Fibroblast of the conjunctiva (primary cell): ENCODE data around the gene ZNF692.

Source experiments
- DNase-seq: peaks from one replicate; pipeline ENCODE4 v3.0.0-alpha.2; 2010; ENCODE audit warnings: low read depth

ZNF692 gene

GRCh38 chr1:248824701-248825100 is 34.2 kb downstream of the ZNF692 start:
- DNase-seq = no peak

GRCh38 chr1:248824301-248824700 is 34.6 kb downstream of the ZNF692 start:
- DNase-seq = no peak

- no peak for DNase-seq
Measured at GRCh38 chr1:248823517-248824001, 35.3 kb downstream of the ZNF692 start.

- DNase-seq = no peak
Measured at GRCh38 chr1:248822148-248823032, 36.5 kb downstream of the ZNF692 start.

GRCh38 chr1:248821641-248822040 is 37.2 kb downstream of the ZNF692 start:
- DNase-seq = no peak

- no peak for DNase-seq
Measured at GRCh38 chr1:248821101-248821500, 37.8 kb downstream of the ZNF692 start.

- DNase-seq = no peak
Measured at GRCh38 chr1:248820041-248820585, 38.8 kb downstream of the ZNF692 start.

GRCh38 chr1:248818505-248819374 is 40.1 kb downstream of the ZNF692 start:
- DNase-seq = no peak

- DNase-seq = no peak
Measured at GRCh38 chr1:248817065-248817464, 41.8 kb downstream of the ZNF692 start.

GRCh38 chr1:248816042-248816851 is 42.6 kb downstream of the ZNF692 start:
- DNase-seq = no peak

GRCh38 chr1:248815407-248816034 is 43.4 kb downstream of the ZNF692 start:
- no peak for DNase-seq

- DNase-seq = no peak
Measured at GRCh38 chr1:248814351-248814750, 44.5 kb downstream of the ZNF692 start.

GRCh38 chr1:248813546-248813945 is 45.3 kb downstream of the ZNF692 start:
- DNase-seq = no peak

GRCh38 chr1:248812736-248813425 is 46.0 kb downstream of the ZNF692 start:
- DNase-seq = no peak

GRCh38 chr1:248811514-248812490 is 47.1 kb downstream of the ZNF692 start:
- no peak for DNase-seq

GRCh38 chr1:248810727-248811513 is 48.0 kb downstream of the ZNF692 start:
- no peak for DNase-seq

- no peak for DNase-seq
Measured at GRCh38 chr1:248810000-248810726, 48.7 kb downstream of the ZNF692 start.

- DNase-seq = no peak
Measured at GRCh38 chr1:248808876-248809275, 50.0 kb downstream of the ZNF692 start.
